Measurements from ENCODE around the gene RPN1.

Gene RPN1

DNA sequence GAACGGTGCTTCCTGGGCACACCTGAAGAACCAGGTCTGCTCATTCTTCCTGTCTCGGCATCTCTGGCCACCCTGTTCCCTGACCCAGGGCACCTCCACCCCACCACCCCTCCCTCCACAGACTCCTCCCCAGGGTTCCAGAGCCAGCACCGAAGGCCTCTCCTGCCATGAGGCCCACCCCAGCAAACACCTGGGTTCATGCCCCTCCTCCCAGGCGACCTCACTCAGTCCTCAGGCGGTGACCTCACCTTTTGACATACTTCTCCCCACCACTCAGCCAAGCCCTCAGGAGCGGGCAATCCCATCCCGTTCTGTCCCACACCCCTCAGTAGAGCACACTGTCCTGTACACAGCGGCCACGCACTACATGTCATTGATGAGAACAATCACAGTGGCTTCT is 72.3 kb downstream of the RPN1 start:
- DNase-seq (ENCODE audit: low spot score) = no peak

- no peak for DNase-seq (ENCODE audit: low spot score)
Measured at GRCh38 chr3:128577711-128578110, 72.9 kb downstream of the RPN1 start.

- DNase-seq (ENCODE audit: low spot score) = no peak
Measured at GRCh38 chr3:128576290-128576689, 74.3 kb downstream of the RPN1 start.

GRCh38 chr3:128575777-128576176 is 74.8 kb downstream of the RPN1 start:
- DNase-seq (ENCODE audit: low spot score) = no peak

DNA sequence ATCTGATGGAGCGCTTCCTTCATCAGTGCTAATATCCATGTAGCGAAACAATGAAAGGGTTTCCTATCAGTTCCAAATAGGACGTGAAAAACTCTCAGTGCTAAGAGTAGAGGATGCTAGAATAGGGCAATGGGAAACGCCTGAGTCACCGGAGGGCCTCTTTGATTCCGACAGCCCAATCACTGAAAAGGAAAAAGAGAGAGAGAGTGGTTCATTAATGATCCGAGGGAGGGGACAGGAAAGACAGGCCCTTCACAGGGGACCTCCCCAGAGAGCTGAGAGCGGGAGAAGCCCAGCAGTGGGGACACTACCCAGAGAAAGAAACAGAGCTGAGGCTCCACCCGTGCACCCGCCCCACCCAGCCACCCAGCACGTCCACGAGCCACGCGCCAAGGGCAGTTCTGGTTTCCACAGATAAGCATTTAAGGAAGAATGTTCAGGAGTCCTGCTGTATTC is 76.9 kb downstream of the RPN1 start:
- DNase-seq (ENCODE audit: low spot score) = no peak

DNA sequence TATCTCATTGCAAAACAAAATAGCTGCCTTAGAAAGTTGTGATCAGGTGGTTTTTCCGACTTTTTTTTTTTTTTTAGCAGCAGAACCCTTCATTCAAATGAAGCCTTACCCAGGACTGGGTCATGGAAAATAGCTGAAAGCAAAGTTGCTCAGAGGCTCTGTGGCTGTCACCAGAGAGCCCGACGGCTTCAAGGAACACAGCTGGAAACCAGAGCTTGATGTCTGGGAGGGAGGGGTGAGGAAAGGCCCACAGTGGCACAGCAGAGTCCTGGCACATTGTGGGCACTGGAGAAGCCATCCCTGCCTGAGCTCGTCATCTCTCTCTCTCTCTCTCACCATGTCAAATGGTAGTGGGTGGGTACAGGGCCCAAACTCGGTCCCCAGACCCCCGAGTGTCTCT is 77.5 kb downstream of the RPN1 start:
- DNase-seq (ENCODE audit: low spot score) = no peak

DNA sequence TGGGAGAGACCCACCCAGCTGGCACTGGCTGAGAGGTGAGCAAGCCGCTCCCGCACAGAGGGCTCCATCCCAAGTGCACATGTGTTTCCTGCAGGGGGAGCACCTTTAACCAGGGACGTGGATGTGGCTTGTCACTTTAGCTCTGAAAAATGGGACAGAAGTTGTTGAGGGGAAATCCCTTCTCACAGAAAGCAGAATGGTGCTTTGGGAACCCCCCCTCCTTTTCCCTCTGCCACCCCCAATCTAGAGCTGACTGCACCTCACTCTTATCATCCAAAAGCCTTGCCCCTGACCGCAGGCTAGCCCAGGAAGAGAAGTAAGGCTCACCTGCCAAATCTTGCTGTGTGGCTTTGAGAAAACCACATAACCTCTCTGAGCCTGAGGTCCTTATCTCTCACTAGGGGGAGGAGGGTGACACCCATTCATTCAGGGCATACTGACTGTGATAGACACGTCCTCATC is 77.9 kb downstream of the RPN1 start:
- no peak for DNase-seq (ENCODE audit: low spot score)

DNA sequence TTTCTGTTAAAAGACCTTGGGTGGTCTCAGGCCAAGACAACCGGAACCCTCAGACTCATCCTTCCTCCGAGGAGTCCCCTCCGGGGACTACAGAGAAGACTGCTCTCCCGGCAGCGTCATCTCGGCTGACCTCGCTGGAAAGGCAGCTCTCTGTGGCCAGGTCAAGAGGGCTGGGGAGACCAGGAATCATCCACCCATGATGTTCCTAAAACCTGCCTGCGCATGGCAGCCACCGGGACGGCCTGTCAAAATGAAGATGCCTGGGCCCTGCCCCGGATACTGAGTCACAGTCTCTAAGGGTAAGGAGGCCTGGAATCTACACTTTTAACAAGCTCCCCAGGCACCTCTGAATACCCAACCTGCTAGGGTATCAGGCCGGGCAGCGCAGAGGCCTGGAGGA is 78.6 kb downstream of the RPN1 start:
- no peak for DNase-seq (ENCODE audit: low spot score)
